GM23338 (cell line): ENCODE data around the gene SLC6A18.

Experiments
- CTCF ChIP-seq, 2 experiments: fragments of 200-600 bp in 1 of 2; sonication (generic) in 1 of 2; conservative IDR thresholded peaks; 2 replicates each; pipeline versions ENCODE4 v1.5.1 to v1.6.1; 2016 to 2017; ENCODE audit warnings: antibody characterized with exemption in 2 of 2, low read depth in 2 of 2, mild to moderate bottlenecking in 2 of 2, moderate library complexity in 1 of 2
- ETS1 ChIP-seq: IDR thresholded peaks from 2 replicates; pipeline ENCODE4 v1.6.1; 2016; ENCODE audit warnings: antibody characterized with exemption
- EZH2 ChIP-seq: fragments of 200-600 bp; sonication (generic); IDR thresholded peaks from one replicate; pipeline ENCODE4 v1.8.0; 2017; ENCODE audit warnings: antibody characterized with exemption, mild to moderate bottlenecking, low read depth; ENCODE audit not compliant: unreplicated experiment
- EZH2phosphoT487 ChIP-seq: fragments of 200-600 bp; sonication (generic); IDR thresholded peaks from one replicate; pipeline ENCODE4 v1.8.1; 2018; ENCODE audit warnings: antibody characterized with exemption; ENCODE audit not compliant: unreplicated experiment
- JUNB ChIP-seq: IDR thresholded peaks from one replicate; pipeline ENCODE4 v1.6.1; 2016; ENCODE audit warnings: antibody characterized with exemption; ENCODE audit not compliant: unreplicated experiment
- POLR2AphosphoS5 ChIP-seq: IDR thresholded peaks from 2 replicates; pipeline ENCODE4 v1.6.1; 2016; ENCODE audit warnings: antibody characterized with exemption, low read depth
- REST ChIP-seq: IDR thresholded peaks from one replicate; pipeline ENCODE4 v1.6.1; 2018; ENCODE audit warnings: antibody characterized with exemption; ENCODE audit not compliant: unreplicated experiment

- TF ChIP-seq CTCF (conservative IDR thresholded peaks at IDR 0.05; ENCODE audit: low read depth in 2 of 2): no peak
- TF ChIP-seq EZH2phosphoT487: no peak
- no peak for TF ChIP-seq REST
- no peak for TF ChIP-seq EZH2
- TF ChIP-seq ETS1: no peak
- no peak for TF ChIP-seq JUNB
- TF ChIP-seq POLR2AphosphoS5: no peak
These were observed 67.8 kb downstream of the SLC6A18 start for GRCh38 chr5:1292846-1293415.
